Mucosa of descending colon (tissue), 3 donors: ENCODE measurements around the gene ITGA3. TPM values are rescaled to one million over a fixed set of nuclear protein-coding genes. Genes with fewer than 3 reads are reported as not detected.

ENCODE experiments used
- ATAC-seq: fragments of 200-7000 bp; cut with Tn5 transposase; one replicate; pipeline ENCODE4 v1.9.1; 2020; ENCODE audit warnings: mild to moderate bottlenecking, moderate library complexity
- DNase-seq, 3 donors: peaks; one replicate each; pipeline ENCODE4 v3.0.0-alpha.2; 2020
- H3K36me3 ChIP-seq: fragments of 200-600 bp; one replicate; pipeline ENCODE4 v1.8.0; 2021; ENCODE audit warnings: low read depth, mild to moderate bottlenecking
- H3K4me1 ChIP-seq: fragments of 200-600 bp; one replicate; pipeline ENCODE4 v1.8.0; 2021; ENCODE audit warnings: low read depth, mild to moderate bottlenecking
- H3K4me3 ChIP-seq: fragments of 200-600 bp; one replicate; pipeline ENCODE4 v1.8.0; 2021; ENCODE audit warnings: mild to moderate bottlenecking
- H3K9me3 ChIP-seq: fragments of 200-600 bp; one replicate; pipeline ENCODE4 v1.8.0; 2021; ENCODE audit warnings: mild to moderate bottlenecking
- CTCF ChIP-seq: fragments of 200-600 bp; IDR thresholded peaks from one replicate; pipeline ENCODE4 v1.8.0; 2022; ENCODE audit warnings: antibody characterized with exemption, mild to moderate bottlenecking
- intact Hi-C, 2 donors: fragments of 100-400 bp; cut with DNase I in 1 of 2; cut with micrococcal nuclease in 1 of 2; formaldehyde crosslinking; loops; one replicate each; pipeline versions ENCODE4 v1.11.0 to v1.11.1; 2022; cut with DNase I, micrococcal nuclease
- total RNA-seq, 3 donors: library from RNA; stranded (reverse); fragmentation: NEBNext Ultra II Directional in 2 of 3; extraction: Animal tissue kit (Norgen Biotek cat#: 25700) in 2 of 3; gene quantifications; one replicate each; pipeline versions ENCODE4 v1.2.1 to v1.2.4, GENCODE V29; 2021 to 2023
- donor health status: DM: no; HTN: no; CAD: no; lungs with moderate emphysema.
- donor health status: DM: no; HTN: no; CAD: no.
- donor health status: DM: no; HTN: yes; CAD: no.

The ITGA3 gene
- total RNA-seq, 3 donors from 2014 or later = 108 to 170 (median 108) TPM

- intact Hi-C loops = loop anchor here in 1 of 2 donors (5.0 kb wide), 1 partner anchor 64 kb away; no protein-coding TSS in a partner anchor
- Histone ChIP-seq H3K9me3 (no peaks in the 10 kb centered on the region), H3K4me1 (no peaks in the 10 kb centered on the region), H3K4me3 (no peak overlapping the region), H3K36me3 (no peaks in the 10 kb centered on the region)
- DNase-seq (peak in 1 of 3 donors; percentile 23), ATAC-seq (no peak)
- TF ChIP-seq CTCF = no peak
These were observed 27.2 kb upstream of the ITGA3 start for GRCh38 chr17:50028736-50029120.

GRCh38 chr17:50029185-50029584 lies 26.7 kb upstream of the ITGA3 start:
- Histone ChIP-seq H3K4me3 (no peak overlapping the region), H3K9me3 (no peaks in the 10 kb centered on the region), H3K4me1 (no peaks in the 10 kb centered on the region), H3K36me3 (no peaks in the 10 kb centered on the region)
- no peak for TF ChIP-seq CTCF
- ATAC-seq (no peak), DNase-seq (peak in 1 of 3 donors; percentile 32)
- intact Hi-C loops = loop anchor here in 1 of 2 donors (5.0 kb wide), 1 partner anchor 63 kb away; no protein-coding TSS in a partner anchor

GRCh38 chr17:50033316-50033715 lies 22.6 kb upstream of the ITGA3 start:
- Histone ChIP-seq H3K4me1 (peaks cover 2% of the 10 kb centered on the region), H3K4me3 (no peak overlapping the region), H3K36me3 (no peaks in the 10 kb centered on the region), H3K9me3 (no peaks in the 10 kb centered on the region)
- no peak for ATAC-seq
- TF ChIP-seq CTCF = no peak
- DNase-seq = peak in 1 of 3 donors; percentile 7
- intact Hi-C loops = no loop called here

- Histone ChIP-seq H3K4me3 (no peak overlapping the region), H3K36me3 (no peaks in the 10 kb centered on the region), H3K4me1 (peaks cover 2% of the 10 kb centered on the region), H3K9me3 (no peaks in the 10 kb centered on the region)
- TF ChIP-seq CTCF = no peak
- ATAC-seq (no peak), DNase-seq (peak in 1 of 3 donors; percentile 21)
- intact Hi-C loops = no loop called here
These were observed 21.2 kb upstream of the ITGA3 start for GRCh38 chr17:50034498-50035364.

GRCh38 chr17:50035421-50035879 lies 20.5 kb upstream of the ITGA3 start:
- no peak for TF ChIP-seq CTCF
- Histone ChIP-seq H3K4me3 (no peak overlapping the region), H3K36me3 (no peaks in the 10 kb centered on the region), H3K9me3 (no peaks in the 10 kb centered on the region), H3K4me1 (peaks cover 2% of the 10 kb centered on the region)
- intact Hi-C loops = no loop called here
- DNase-seq = peak in 1 of 3 donors; percentile 28
- ATAC-seq = no peak
